Midbrain (tissue), 1 donor: Measurements from ENCODE around the gene PNLIPRP3.
A peak's percentile ranks its signal among the peaks of the same experiment; 100 is the strongest.

Experiments
- DNase-seq: peaks from one replicate; lab custom pipeline; 2025; lab: John Stamatoyannopoulos, UW

The PNLIPRP3 gene

DNA sequence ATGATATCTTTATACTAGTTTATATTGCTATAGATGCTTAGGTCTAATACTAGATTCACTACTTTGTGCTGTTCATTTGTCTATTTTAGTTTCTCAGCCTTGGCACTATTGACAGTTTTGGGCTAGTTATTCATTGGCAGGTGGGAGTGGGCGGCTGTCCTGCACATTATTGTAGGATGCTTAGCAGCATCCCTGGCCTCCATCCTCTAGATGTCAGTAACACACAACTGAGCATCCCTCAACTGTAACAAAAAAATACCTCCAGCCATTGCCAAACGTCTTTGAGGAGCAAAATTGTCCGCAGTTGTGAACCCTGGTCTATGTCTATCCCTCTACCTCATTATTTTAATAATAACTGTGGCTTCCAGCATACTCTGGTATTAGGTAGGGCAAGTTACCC, 83.7 kb downstream of the PNLIPRP3 start:
- no peak for DNase-seq

DNA sequence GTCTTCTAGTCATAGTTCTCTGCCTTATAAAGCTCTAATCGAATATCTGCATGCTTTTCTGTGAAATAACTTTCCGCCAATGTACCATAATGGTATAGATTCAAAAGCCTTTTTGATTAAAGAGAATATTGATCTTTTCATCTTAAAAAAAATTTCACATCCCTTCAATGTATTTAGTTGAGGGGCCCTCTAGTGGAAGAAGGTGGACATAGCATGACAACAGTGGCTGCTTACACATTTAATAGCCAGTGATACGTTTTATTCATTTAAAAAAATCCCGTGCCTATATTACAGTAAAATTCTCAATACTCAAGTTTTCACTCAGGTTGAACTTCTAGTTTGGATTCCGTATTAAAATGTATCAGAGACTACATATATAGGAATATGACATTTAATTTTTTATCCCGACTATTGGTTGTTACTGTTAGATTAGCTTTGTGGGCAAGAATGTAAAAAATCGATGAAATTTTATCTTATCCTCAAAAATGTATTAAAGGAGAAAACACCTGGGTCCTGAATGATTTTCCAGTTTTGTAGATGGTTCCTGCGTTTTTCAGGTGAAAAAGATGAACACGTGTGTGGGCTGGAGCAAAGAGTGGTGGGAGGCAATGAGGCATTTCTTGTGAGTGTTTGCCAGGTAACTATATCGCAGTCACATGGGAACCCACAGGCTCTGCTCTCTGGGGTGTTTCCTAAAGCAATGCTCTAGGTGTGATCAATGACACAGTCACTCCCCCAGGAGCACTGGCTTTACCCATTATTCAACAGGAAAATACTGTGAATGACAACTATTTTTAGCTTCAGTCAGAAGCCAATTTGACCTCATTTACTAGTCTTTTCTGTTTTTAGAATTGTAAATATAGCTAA, 94.0 kb downstream of the PNLIPRP3 start:
- DNase-seq, result peak; percentile 30

DNA sequence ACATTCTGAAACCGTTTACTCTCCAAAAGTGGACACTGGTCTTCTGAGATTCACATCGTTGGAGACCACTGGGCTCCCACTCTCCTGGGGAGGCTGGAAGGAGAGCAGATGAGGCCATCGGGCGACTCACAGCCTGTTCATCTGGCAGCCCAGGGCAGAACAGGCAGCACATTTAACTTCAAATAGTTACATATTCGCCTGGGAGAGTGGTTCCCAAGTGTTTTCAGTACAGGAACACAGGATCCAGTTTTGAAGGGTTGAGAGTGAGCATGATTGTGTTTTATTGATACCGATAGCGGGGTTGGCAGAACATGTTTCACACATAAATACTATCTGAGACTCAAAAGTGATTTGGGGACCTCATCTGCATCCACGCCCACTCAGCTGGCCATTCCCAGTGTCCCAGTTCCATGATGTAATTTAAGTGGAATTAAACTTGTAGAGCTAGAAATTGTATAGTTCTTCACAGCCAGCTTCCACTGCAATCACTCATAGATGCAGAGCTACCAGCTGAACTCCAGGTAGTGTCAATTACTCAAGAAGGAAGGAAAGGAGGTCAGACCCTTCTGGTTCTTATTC, 95.2 kb downstream of the PNLIPRP3 start:
- DNase-seq, result no peak

DNA sequence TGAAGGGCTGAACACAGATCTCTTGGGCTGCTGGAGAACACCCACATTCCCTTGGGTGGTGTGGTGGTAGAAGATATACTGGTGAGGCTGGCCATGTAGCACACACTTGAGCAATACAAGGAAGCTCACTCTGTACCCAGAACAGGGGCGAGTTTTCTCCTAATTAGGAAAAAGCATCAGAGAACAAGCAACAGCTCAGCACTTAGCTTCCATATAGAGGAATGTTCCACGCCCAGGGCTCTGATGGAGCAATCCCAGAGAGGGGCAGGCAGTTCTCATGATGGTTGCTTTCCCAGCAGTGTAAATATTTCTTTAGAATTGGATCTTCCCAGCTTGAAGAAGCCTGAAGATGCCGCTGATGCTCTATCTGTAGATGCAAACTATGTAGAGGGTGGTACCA, 97.1 kb downstream of the PNLIPRP3 start:
- no peak for DNase-seq

DNA sequence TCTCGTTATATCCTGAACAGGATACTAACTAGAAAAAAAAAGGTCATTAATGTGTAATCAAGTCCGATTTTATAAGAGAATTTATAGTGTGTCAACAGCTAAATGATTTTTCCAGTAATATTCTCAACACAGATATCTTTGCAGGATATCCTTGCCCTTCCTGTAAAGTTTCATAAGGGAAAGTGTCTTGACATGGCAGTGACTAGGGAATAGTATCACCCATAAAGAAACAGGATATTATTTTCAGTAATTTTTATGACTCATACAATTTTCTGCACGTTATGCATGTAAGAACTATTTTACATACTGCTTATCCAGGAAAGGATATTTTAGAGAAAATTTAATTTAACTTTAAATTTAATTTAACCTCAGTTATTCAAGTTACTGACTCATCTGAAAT, 98.6 kb downstream of the PNLIPRP3 start:
- no peak for DNase-seq
